GM23338 (cell line): ENCODE measurements around the gene MYLK.

Experiments used
- CREB1 ChIP-seq: fragments of 250-450 bp; sonication (Bioruptor Pico); IDR thresholded peaks from 2 replicates; pipeline ENCODE4 v1.5.0; 2020; ENCODE audit warnings: low read depth, mild to moderate bottlenecking, moderate library complexity
- CTCF ChIP-seq, 2 experiments: fragments of 200-600 bp in 1 of 2; sonication (generic) in 1 of 2; conservative IDR thresholded peaks; 2 replicates each; pipeline versions ENCODE4 v1.5.1 to v1.6.1; 2016 to 2017; ENCODE audit warnings: antibody characterized with exemption in 2 of 2, low read depth in 2 of 2, mild to moderate bottlenecking in 2 of 2, moderate library complexity in 1 of 2
- EZH2 ChIP-seq: fragments of 200-600 bp; sonication (generic); IDR thresholded peaks from one replicate; pipeline ENCODE4 v1.8.0; 2017; ENCODE audit warnings: antibody characterized with exemption, mild to moderate bottlenecking, low read depth; ENCODE audit not compliant: unreplicated experiment
- JUNB ChIP-seq: IDR thresholded peaks from one replicate; pipeline ENCODE4 v1.6.1; 2016; ENCODE audit warnings: antibody characterized with exemption; ENCODE audit not compliant: unreplicated experiment
- POLR2AphosphoS5 ChIP-seq: IDR thresholded peaks from 2 replicates; pipeline ENCODE4 v1.6.1; 2016; ENCODE audit warnings: antibody characterized with exemption, low read depth
- REST ChIP-seq: IDR thresholded peaks from one replicate; pipeline ENCODE4 v1.6.1; 2018; ENCODE audit warnings: antibody characterized with exemption; ENCODE audit not compliant: unreplicated experiment

GRCh38 chr3:123636431-123636841, 247.7 kb downstream of the MYLK start:
- TF ChIP-seq REST (no peak), CTCF (conservative IDR thresholded peaks at IDR 0.05; ENCODE audit: low read depth in 2 of 2) (no peak), EZH2 (no peak), JUNB (no peak), CREB1 (CRISPR knock-in tag) (no peak), POLR2AphosphoS5 (no peak)
